IPS-15b (cell line): ENCODE data around the gene TIMM10B.
"Not testable (repeated sequence)": the region's sequence is repeated elsewhere in the genome, so short reads cannot be mapped to it uniquely, and the experiment has no call there.

Experiments used
- H3K27me3 ChIP-seq: one replicate; pipeline ENCODE4 v1.6.1; 2013; ENCODE audit warnings: low read length; ENCODE audit not compliant: control insufficient read depth, insufficient read depth
- H3K36me3 ChIP-seq: one replicate; pipeline ENCODE4 v1.6.1; 2013; ENCODE audit warnings: low read length; ENCODE audit not compliant: control insufficient read depth, insufficient read depth
- H3K4me1 ChIP-seq: one replicate; pipeline ENCODE4 v1.6.1; 2013; ENCODE audit warnings: mild to moderate bottlenecking, low read length; ENCODE audit not compliant: control insufficient read depth, insufficient read depth
- H3K4me3 ChIP-seq: one replicate; pipeline ENCODE4 v1.5.1; 2013; ENCODE audit warnings: low read depth, low read length
- H3K9ac ChIP-seq: one replicate; pipeline ENCODE4 v1.6.1; 2013; ENCODE audit warnings: low read depth, mild to moderate bottlenecking, low read length
- H3K9me3 ChIP-seq: one replicate; pipeline ENCODE4 v1.6.1; 2013; ENCODE audit warnings: mild to moderate bottlenecking, low read length; ENCODE audit not compliant: control insufficient read depth, insufficient read depth

The TIMM10B gene

GRCh38 chr11:6488821-6489220 is 7.5 kb downstream of the TIMM10B start:
- H3K9ac ChIP-seq, result no peak overlapping the region
- H3K36me3 ChIP-seq, result peaks cover 7% of the 10 kb centered on the region
- no peak overlapping the region for H3K4me3 ChIP-seq
- H3K9me3 ChIP-seq, result no peaks in the 10 kb centered on the region
- H3K27me3 ChIP-seq, result no peaks in the 10 kb centered on the region
- H3K4me1 ChIP-seq, result no peaks in the 10 kb centered on the region

- H3K4me3 ChIP-seq, result no peak overlapping the region
- no peak overlapping the region for H3K9ac ChIP-seq
- H3K27me3 ChIP-seq, result no peaks in the 10 kb centered on the region
- peaks cover 7% of the 10 kb centered on the region for H3K36me3 ChIP-seq
- no peaks in the 10 kb centered on the region for H3K4me1 ChIP-seq
- no peaks in the 10 kb centered on the region for H3K9me3 ChIP-seq
Observed at GRCh38 chr11:6489306-6489705, 8.0 kb downstream of the TIMM10B start.

GRCh38 chr11:6497069-6497839 is 16.0 kb downstream of the TIMM10B start, which contains the start of gene DNHD1:
Gene DNHD1, plus strand, starts transcription at chr11:6497280. Its CDS starts 936 bp downstream, at chr11:6498216.
- Histone ChIP-seq H3K4me3 (peak within 1 kb of the TSS; percentile 27), H3K9me3 (no peaks in the 10 kb centered on the region), H3K36me3 (no peaks in the 10 kb centered on the region), H3K4me1 (peaks cover 4% of the 10 kb centered on the region), H3K27me3 (no peaks in the 10 kb centered on the region), H3K9ac (no peak within 1 kb of the TSS)

GRCh38 chr11:6498121-6498520 is 16.8 kb downstream of the TIMM10B start:
- Histone ChIP-seq H3K9me3 (no peaks in the 10 kb centered on the region), H3K4me1 (peaks cover 4% of the 10 kb centered on the region), H3K4me3 (no peak overlapping the region), H3K9ac (no peak overlapping the region), H3K36me3 (no peaks in the 10 kb centered on the region), H3K27me3 (no peaks in the 10 kb centered on the region)

GRCh38 chr11:6498544-6498943 is 17.2 kb downstream of the TIMM10B start:
- no peaks in the 10 kb centered on the region for H3K9me3 ChIP-seq
- H3K9ac ChIP-seq, result no peak overlapping the region
- H3K27me3 ChIP-seq, result no peaks in the 10 kb centered on the region
- no peaks in the 10 kb centered on the region for H3K36me3 ChIP-seq
- no peak overlapping the region for H3K4me3 ChIP-seq
- peaks cover 4% of the 10 kb centered on the region for H3K4me1 ChIP-seq

- Histone ChIP-seq H3K4me1 (no peaks in the 10 kb centered on the region), H3K27me3 (no peaks in the 10 kb centered on the region), H3K9me3 (no peaks in the 10 kb centered on the region), H3K9ac (no peak overlapping the region), H3K36me3 (no peaks in the 10 kb centered on the region), H3K4me3 (no peak overlapping the region)
Observed at GRCh38 chr11:6502382-6502781, 21.1 kb downstream of the TIMM10B start.

GRCh38 chr11:6504166-6504565 is 22.9 kb downstream of the TIMM10B start:
- Histone ChIP-seq H3K36me3 (no peaks in the 10 kb centered on the region), H3K27me3 (no peaks in the 10 kb centered on the region), H3K4me1 (no peaks in the 10 kb centered on the region), H3K9ac (no peak overlapping the region), H3K9me3 (no peaks in the 10 kb centered on the region), H3K4me3 (no peak overlapping the region)

- H3K9ac ChIP-seq, result no peak overlapping the region
- H3K36me3 ChIP-seq, result no peaks in the 10 kb centered on the region
- H3K4me3 ChIP-seq, result no peak overlapping the region
- H3K4me1 ChIP-seq, result no peaks in the 10 kb centered on the region
- H3K9me3 ChIP-seq, result no peaks in the 10 kb centered on the region
- H3K27me3 ChIP-seq, result no peaks in the 10 kb centered on the region
Observed at GRCh38 chr11:6505577-6506240, 24.4 kb downstream of the TIMM10B start.

GRCh38 chr11:6516865-6517264 is 35.6 kb downstream of the TIMM10B start:
- no peaks in the 10 kb centered on the region for H3K4me1 ChIP-seq
- H3K9ac ChIP-seq, result no peak overlapping the region
- H3K9me3 ChIP-seq, result no peaks in the 10 kb centered on the region
- H3K4me3 ChIP-seq, result no peak overlapping the region
- H3K36me3 ChIP-seq, result no peaks in the 10 kb centered on the region
- no peaks in the 10 kb centered on the region for H3K27me3 ChIP-seq

GRCh38 chr11:6520265-6520664 is 39.0 kb downstream of the TIMM10B start:
- Histone ChIP-seq H3K4me1 (no peaks in the 10 kb centered on the region), H3K9ac (no peak overlapping the region), H3K27me3 (no peaks in the 10 kb centered on the region), H3K36me3 (no peaks in the 10 kb centered on the region), H3K9me3 (no peaks in the 10 kb centered on the region), H3K4me3 (no peak overlapping the region)

- H3K27me3 ChIP-seq, result not testable (repeated sequence)
Observed at GRCh38 chr11:6521946-6522345, 40.6 kb downstream of the TIMM10B start.

GRCh38 chr11:6523253-6523652 is 42.0 kb downstream of the TIMM10B start:
- H3K9ac ChIP-seq, result no peak overlapping the region
- no peaks in the 10 kb centered on the region for H3K36me3 ChIP-seq
- no peak overlapping the region for H3K4me3 ChIP-seq
- no peaks in the 10 kb centered on the region for H3K4me1 ChIP-seq
- H3K27me3 ChIP-seq, result no peaks in the 10 kb centered on the region
- H3K9me3 ChIP-seq, result no peaks in the 10 kb centered on the region

More at GRCh38 chr11:6521946-6522345, 40.6 kb downstream of the TIMM10B start:
- H3K9ac ChIP-seq, H3K36me3 ChIP-seq, H3K9me3 ChIP-seq, H3K4me1 ChIP-seq, H3K4me3 ChIP-seq: not testable (repeated sequence)
